NCI-H146 treated with DMSO at 0.1 percent for 48 hours (cell line): ENCODE results near the gene RTBDN.
"Not testable (repeated sequence)": the region's sequence is repeated elsewhere in the genome, so short reads cannot be mapped to it uniquely, and the experiment has no call there.

Source experiments
- DNase-seq: peaks from one replicate; lab custom pipeline; 2025; ENCODE audit not compliant: unreplicated experiment; lab: John Stamatoyannopoulos, UW

The RTBDN gene

GRCh38 chr19:12858041-12858928 lies 23.9 kb upstream of the RTBDN start:
- no peak for DNase-seq

- DNase-seq, result no peak
Observed at GRCh38 chr19:12856653-12857052, 22.3 kb upstream of the RTBDN start.

- DNase-seq, result peak; percentile 38
Observed at GRCh38 chr19:12847159-12848139, 13.1 kb upstream of the RTBDN start.

- DNase-seq, result not testable (repeated sequence)
Observed at GRCh38 chr19:12846613-12847012, 12.2 kb upstream of the RTBDN start.

GRCh38 chr19:12843999-12844732 lies 9.8 kb upstream of the RTBDN start:
- DNase-seq, result no peak

- no peak for DNase-seq
Observed at GRCh38 chr19:12843328-12843727, 8.9 kb upstream of the RTBDN start.

GRCh38 chr19:12842511-12842910 lies 8.1 kb upstream of the RTBDN start:
- no peak for DNase-seq

GRCh38 chr19:12841094-12841493 lies 6.7 kb upstream of the RTBDN start:
- DNase-seq, result no peak

- no peak for DNase-seq
Observed at GRCh38 chr19:12840091-12841079, 6.0 kb upstream of the RTBDN start.

GRCh38 chr19:12838886-12839756 lies 4.7 kb upstream of the RTBDN start:
- no peak for DNase-seq

GRCh38 chr19:12838182-12838885 lies 4.0 kb upstream of the RTBDN start, which contains the start of gene MAST1:
Gene MAST1 (plus strand): TSS chr19:12838515. CDS start chr19:12838573, 58 bp downstream.
- peak; percentile 46 for DNase-seq

- no peak for DNase-seq
Observed at GRCh38 chr19:12837225-12837624, 2.8 kb upstream of the RTBDN start.

- no peak for DNase-seq
Observed at GRCh38 chr19:12836529-12836863, 2.1 kb upstream of the RTBDN start.

- DNase-seq, result no peak
Observed at GRCh38 chr19:12834976-12835757, 788 bp upstream of the RTBDN start.

GRCh38 chr19:12833738-12834565 lies 427 bp downstream of the RTBDN start:
- DNase-seq, result peak; percentile 75

- DNase-seq, result no peak
Observed at GRCh38 chr19:12833418-12833737, 1.0 kb downstream of the RTBDN start.

- DNase-seq, result peak; percentile 16
Observed at GRCh38 chr19:12828494-12828893, 5.9 kb downstream of the RTBDN start.
